Right lung (tissue), 10 donors: ENCODE results near the gene PLGRKT. TPM values are rescaled to one million over a fixed set of nuclear protein-coding genes. Genes with fewer than 3 reads are reported as not detected.
A peak's percentile ranks its signal among the peaks of the same experiment; 100 is the strongest.
"Not testable (repeated sequence)": the region's sequence is repeated elsewhere in the genome, so short reads cannot be mapped to it uniquely, and the experiment has no call there.

Experiments used
- DNase-seq, 2 donors: peaks; one replicate each; pipeline ENCODE4 v3.0.0-alpha.2; 2013
- long read RNA-seq, 8 donors: transcript quantifications; one replicate each; lab custom pipeline, GENCODE V29; 2026
- polyA plus RNA-seq, 5 donors: library from polyadenylated mRNA; unstranded; fragments of 120-200 nt; gene quantifications; one replicate each; pipeline versions ENCODE4 v1.2.1 to v1.2.3, GENCODE V29; 2013; ENCODE audit warnings: inconsistent platforms in 1 of 5, low replicate concordance in 1 of 5; ENCODE audit not compliant: insufficient read length in 5 of 5, insufficient read depth in 1 of 5

The PLGRKT gene
- polyA plus RNA-seq = 10 to 100 TPM; 18.8 to 26.4 (median 23.1) TPM
- long read RNA-seq, donor 1, transcript PLGRKT-201 (6 exons, 932 nt) = major isoform, 17 of 22 reads
- long read RNA-seq, donor 1, partial matches to known transcripts = 5 of 22 reads
- long read RNA-seq, donor 1, other reads (novel, unspliced or antisense) = 0 of 22 reads
- long read RNA-seq, donor 2, transcript PLGRKT-201 (6 exons, 932 nt) = major isoform, 7 of 7 reads
- long read RNA-seq, donor 2, partial matches to known transcripts = 0 of 7 reads
- long read RNA-seq, donor 2, other reads (novel, unspliced or antisense) = 0 of 7 reads
- long read RNA-seq, donor 3, transcript PLGRKT-201 (6 exons, 932 nt) = major isoform, 6 of 6 reads
- long read RNA-seq, donor 3, partial matches to known transcripts = 0 of 6 reads
- long read RNA-seq, donor 3, other reads (novel, unspliced or antisense) = 0 of 6 reads
- long read RNA-seq, donor 4, partial matches to known transcripts = 0 of 4 reads
- long read RNA-seq, donor 4, other reads (novel, unspliced or antisense) = 0 of 4 reads
- long read RNA-seq, donor 5, transcript PLGRKT-201 (6 exons, 932 nt) = major isoform, 24 of 24 reads
- long read RNA-seq, donor 5, partial matches to known transcripts = 0 of 24 reads
- long read RNA-seq, donor 5, other reads (novel, unspliced or antisense) = 0 of 24 reads
- long read RNA-seq, donor 6, transcript PLGRKT-201 (6 exons, 932 nt) = major isoform, 12 of 12 reads
- long read RNA-seq, donor 6, partial matches to known transcripts = 0 of 12 reads
- long read RNA-seq, donor 6, other reads (novel, unspliced or antisense) = 0 of 12 reads
- long read RNA-seq, donor 7, transcript PLGRKT-201 (6 exons, 932 nt) = major isoform, 19 of 19 reads
- long read RNA-seq, donor 7, partial matches to known transcripts = 0 of 19 reads
- long read RNA-seq, donor 7, other reads (novel, unspliced or antisense) = 0 of 19 reads
- long read RNA-seq, donor 8, transcript PLGRKT-201 (6 exons, 932 nt) = major isoform, 6 of 6 reads
- long read RNA-seq, donor 8, partial matches to known transcripts = 0 of 6 reads
- long read RNA-seq, donor 8, other reads (novel, unspliced or antisense) = 0 of 6 reads

GRCh38 chr9:5437254-5438216 lies at the start of gene PLGRKT:
PLGRKT (minus strand) TSS chr9:5437925; CDS start chr9:5431977, 5,948 bp downstream.
- DNase-seq = peak; percentile 89 to 92

DNA sequence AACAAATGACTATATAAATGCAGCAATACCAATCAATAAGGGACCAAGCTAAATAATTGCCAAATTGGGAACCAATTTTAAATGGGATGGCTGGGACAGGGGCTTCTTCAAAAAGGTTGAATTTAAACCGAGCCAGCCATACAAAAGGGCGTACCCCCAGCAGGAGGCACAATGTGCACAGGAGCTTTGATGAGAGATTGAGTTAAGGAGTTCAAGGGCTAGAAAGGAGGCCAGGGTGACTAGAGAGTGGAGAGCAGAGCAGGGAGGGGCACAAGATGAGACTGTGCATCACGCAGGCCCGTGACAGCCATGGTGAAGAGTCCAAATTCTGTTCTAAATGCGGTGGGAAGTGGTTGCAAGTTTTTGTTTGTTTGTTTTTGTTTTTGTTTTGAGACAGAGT lies 49.3 kb upstream of the PLGRKT start:
- DNase-seq = no peak

- DNase-seq = no peak
Observed at GRCh38 chr9:5485378-5486085, 47.8 kb upstream of the PLGRKT start.

- no peak for DNase-seq
Observed at GRCh38 chr9:5483306-5483705, 45.6 kb upstream of the PLGRKT start.

- no peak for DNase-seq
Observed at GRCh38 chr9:5482194-5482593, 44.5 kb upstream of the PLGRKT start.

GRCh38 chr9:5481322-5482040 lies 43.8 kb upstream of the PLGRKT start:
- DNase-seq = no peak

GRCh38 chr9:5480919-5481318 lies 43.2 kb upstream of the PLGRKT start:
- DNase-seq = no peak

DNA sequence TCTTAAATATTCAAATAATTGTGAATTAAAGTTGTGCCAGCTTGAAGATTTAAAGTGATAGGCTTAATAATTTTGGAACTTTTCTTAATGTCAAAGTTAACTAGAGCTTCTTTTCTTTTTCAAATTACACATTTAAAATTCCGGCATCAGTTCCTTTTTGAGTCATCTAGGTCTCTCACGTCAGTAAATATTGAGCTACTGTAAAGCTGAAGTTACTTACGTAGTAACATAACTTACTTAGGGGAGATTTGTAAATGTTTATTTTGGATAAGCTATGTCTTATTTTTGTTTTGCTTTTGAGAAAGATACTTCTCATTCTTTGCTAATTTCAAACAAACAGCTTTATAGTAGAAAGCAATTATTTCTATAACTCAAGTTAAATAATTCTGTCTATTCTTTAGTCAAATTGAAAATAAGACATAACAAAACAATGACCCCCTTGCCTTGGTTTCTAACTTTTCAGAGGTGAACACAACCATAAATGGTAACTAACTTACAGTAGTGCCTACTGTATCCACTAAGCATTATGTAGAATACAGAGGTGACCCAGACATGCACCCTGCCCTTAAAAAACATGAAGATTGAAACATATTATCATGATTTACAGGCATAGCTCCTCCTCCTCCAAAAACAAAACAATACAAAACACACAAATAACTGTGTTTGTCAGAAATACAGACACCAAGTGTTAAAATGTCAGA lies 42.4 kb upstream of the PLGRKT start:
- no peak for DNase-seq

DNA sequence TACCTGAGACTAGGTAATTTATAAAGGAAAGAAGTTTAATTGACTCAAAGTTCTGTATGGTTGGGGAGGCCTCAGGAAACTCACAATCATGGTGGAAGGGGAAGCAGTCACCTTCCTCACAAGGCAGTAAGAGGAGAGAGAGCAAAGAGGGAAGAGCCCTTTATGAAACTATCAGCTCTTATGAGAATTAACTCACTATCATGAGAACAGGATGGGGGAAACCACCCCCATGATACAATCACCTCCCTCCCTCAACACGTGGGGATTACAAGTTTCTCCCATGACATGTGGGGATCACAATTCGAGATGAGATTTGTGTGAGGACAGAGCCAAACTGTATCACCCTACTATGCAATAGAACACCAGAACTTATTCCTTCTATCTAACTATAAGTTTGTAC lies 40.5 kb upstream of the PLGRKT start:
- no peak for DNase-seq

DNA sequence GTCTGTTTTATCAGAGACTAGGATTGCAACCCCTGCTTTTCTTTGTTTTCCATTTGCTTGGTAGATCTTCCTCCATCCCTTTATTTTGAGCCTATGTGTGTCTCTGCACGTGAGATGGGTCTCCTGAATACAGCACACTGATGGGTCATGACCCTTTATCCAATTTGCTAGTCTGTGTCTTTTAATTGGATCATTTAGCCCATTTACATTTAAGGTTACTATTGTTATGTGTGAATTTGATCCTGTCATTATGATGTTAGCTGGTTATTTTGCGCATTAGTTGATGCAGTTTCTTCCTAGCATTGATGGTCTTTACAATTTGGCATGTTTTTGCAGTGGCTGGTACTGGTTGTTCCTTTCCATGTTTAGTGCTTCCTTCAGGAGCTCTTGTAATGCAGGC lies 37.9 kb upstream of the PLGRKT start:
- not testable (repeated sequence) for DNase-seq

- DNase-seq = no peak
Observed at GRCh38 chr9:5470816-5471215, 33.1 kb upstream of the PLGRKT start.

GRCh38 chr9:5470122-5470521 lies 32.4 kb upstream of the PLGRKT start:
- DNase-seq = no peak

DNA sequence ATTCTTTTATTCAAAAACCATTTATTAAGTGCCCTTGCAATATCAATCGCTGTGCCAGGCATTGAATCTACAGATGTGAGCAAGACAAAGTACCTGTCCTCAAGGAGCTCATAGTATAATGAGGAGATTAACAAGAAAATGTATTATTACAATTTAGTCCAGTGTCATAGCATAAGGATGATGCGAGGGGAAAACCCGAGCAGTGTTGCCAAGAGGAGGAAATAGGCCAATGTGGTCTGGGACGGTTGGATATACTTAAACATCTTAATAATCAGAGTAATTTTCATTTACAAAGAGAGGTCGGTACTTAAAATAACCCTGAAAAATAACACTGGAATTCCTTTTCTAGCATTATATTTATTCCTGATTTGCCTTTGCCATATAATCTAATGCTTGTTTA lies 31.1 kb upstream of the PLGRKT start:
- no peak for DNase-seq

GRCh38 chr9:5466766-5467165 lies 29.0 kb upstream of the PLGRKT start:
- DNase-seq = no peak

DNA sequence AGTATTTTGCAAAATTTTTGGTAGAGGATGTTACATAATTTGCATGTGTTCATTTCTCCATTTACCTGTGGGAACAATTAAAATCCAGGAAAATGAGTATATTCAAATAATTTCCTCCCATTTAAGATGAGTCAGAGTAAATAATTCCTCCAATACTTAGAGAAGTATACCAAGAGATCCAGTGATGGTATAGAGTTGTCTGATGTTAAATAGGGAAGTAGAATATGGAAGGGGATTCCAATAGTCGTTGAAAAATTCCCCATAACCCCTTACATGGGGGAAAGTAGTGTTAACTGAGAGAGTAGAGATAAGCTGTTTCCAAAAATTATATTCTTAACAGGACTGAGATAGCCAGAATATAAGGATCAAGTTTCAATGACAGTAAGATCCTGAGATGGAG lies 28.3 kb upstream of the PLGRKT start:
- DNase-seq = no peak

DNA sequence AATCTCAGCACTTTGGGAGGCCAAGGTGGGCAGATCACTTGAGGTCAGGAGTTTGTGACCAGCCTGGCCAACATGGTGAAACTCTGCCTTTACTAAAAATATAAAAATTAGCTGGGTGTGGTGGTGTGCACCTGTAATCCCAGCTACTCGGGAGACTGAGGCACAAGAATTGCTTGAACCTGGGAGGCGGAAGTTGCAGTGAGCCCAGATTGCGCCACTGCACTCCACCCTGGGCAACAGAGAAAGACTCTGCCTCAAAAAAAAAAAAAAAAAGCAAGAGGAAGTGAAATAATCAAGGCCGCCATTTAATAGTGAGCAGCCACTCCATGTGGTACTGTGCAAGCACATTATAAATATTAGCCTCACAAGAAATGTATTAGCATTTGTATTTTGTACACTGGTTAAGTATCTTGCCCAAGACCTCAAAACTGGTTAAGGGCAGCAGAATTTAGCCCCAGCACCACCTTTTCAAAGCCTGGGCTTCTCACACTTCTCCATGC lies 27.2 kb upstream of the PLGRKT start:
- DNase-seq = not testable (repeated sequence)

GRCh38 chr9:5460157-5460556 lies 22.4 kb upstream of the PLGRKT start:
- no peak for DNase-seq

GRCh38 chr9:5459289-5459829 lies 21.6 kb upstream of the PLGRKT start:
- no peak for DNase-seq

GRCh38 chr9:5455181-5455580 lies 17.5 kb upstream of the PLGRKT start:
- no peak for DNase-seq
